Measurements from ENCODE around the gene PAPOLA. TPM values are rescaled to one million over a fixed set of nuclear protein-coding genes. Genes with fewer than 3 reads are reported as not detected.

PAPOLA gene
- total and polyA plus RNA-seq, 4 donors: 62.2 to 285 (median 96.2) TPM

- H3K27ac ChIP-seq (ENCODE audit: low read depth in 1 of 2, low read length in 1 of 2): no peak overlapping the region
- no peaks in the 10 kb centered on the region for H3K4me1 ChIP-seq (ENCODE audit: control insufficient read depth in 5 of 5, insufficient read depth in 5 of 5, low read length in 5 of 5)
- H3K27me3 ChIP-seq (ENCODE audit: control insufficient read depth in 3 of 3, insufficient read depth in 3 of 3, low read length in 2 of 3): no peaks in the 10 kb centered on the region
- no peak for TF ChIP-seq CTCF (IDR thresholded peaks at IDR 0.05; ENCODE audit: control extremely low read depth, extremely low read depth)
- ATAC-seq (ENCODE audit: insufficient read depth, low FRiP score) (no peak), DNase-seq (no peak)
- no peak overlapping the region for H3K9ac ChIP-seq (ENCODE audit: insufficient read depth in 1 of 2, low read length in 2 of 2)
- peaks cover 10 to 37% (median 20%) of the 10 kb centered on the region in 4 donors for H3K36me3 ChIP-seq (ENCODE audit: control insufficient read depth in 4 of 4, insufficient read depth in 4 of 4, low read length in 4 of 4)
- H3K9me3 ChIP-seq (ENCODE audit: control insufficient read depth in 4 of 4, insufficient read depth in 3 of 4, low read length in 3 of 4): no peaks in the 10 kb centered on the region
- 94 to 98% methylated on average over 5 of the region's 5 CpGs for WGBS, 2 donors
- H3K4me3 ChIP-seq: no peak overlapping the region
Measured at GRCh38 chr14:96525452-96525851, 23.3 kb downstream of the PAPOLA start.

DNA sequence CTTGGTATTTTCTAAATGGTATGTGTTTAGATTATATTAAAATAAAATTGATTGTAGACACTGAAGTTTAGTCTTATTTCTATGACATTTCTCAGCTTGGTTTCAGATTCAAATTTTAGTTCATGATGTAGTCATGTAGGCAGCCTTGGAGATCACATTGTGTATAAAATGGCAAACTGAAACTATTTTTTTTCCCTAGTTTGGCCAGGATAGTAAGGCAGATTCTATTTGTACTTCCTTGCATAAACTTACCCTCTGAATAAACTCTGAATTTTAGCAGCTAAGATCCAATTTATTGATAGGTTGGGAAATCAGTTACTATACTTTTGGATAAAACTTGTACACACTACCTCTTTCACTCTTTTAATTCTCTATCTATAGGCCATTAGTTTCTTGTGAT lies 30.4 kb downstream of the PAPOLA start:
- H3K9ac ChIP-seq (ENCODE audit: insufficient read depth in 1 of 2, low read length in 2 of 2): no peak overlapping the region
- no peaks in the 10 kb centered on the region for H3K27me3 ChIP-seq (ENCODE audit: control insufficient read depth in 3 of 3, insufficient read depth in 3 of 3, low read length in 2 of 3)
- TF ChIP-seq CTCF (IDR thresholded peaks at IDR 0.05; ENCODE audit: control extremely low read depth, extremely low read depth): no peak
- no peak overlapping the region for H3K27ac ChIP-seq (ENCODE audit: low read depth in 1 of 2, low read length in 1 of 2)
- no peaks in the 10 kb centered on the region for H3K9me3 ChIP-seq (ENCODE audit: control insufficient read depth in 4 of 4, insufficient read depth in 3 of 4, low read length in 3 of 4)
- no peak overlapping the region for H3K4me3 ChIP-seq
- no peak for ATAC-seq (ENCODE audit: insufficient read depth, low FRiP score)
- H3K36me3 ChIP-seq (ENCODE audit: control insufficient read depth in 4 of 4, insufficient read depth in 4 of 4, low read length in 4 of 4): peaks cover 2 to 24% (median 18%) of the 10 kb centered on the region in 4 donors
- H3K4me1 ChIP-seq (ENCODE audit: control insufficient read depth in 5 of 5, insufficient read depth in 5 of 5, low read length in 5 of 5): no peaks in the 10 kb centered on the region
- DNase-seq: no peak

GRCh38 chr14:96536807-96537206 lies 34.6 kb downstream of the PAPOLA start:
- H3K4me3 ChIP-seq: no peak overlapping the region
- H3K36me3 ChIP-seq (ENCODE audit: control insufficient read depth in 4 of 4, insufficient read depth in 4 of 4, low read length in 4 of 4): peaks cover 2 to 9% (median 8%) of the 10 kb centered on the region in 4 donors
- TF ChIP-seq CTCF (IDR thresholded peaks at IDR 0.05; ENCODE audit: control extremely low read depth, extremely low read depth): no peak
- no peak overlapping the region for H3K27ac ChIP-seq (ENCODE audit: low read depth in 1 of 2, low read length in 1 of 2)
- no peak for ATAC-seq (ENCODE audit: insufficient read depth, low FRiP score)
- H3K9ac ChIP-seq (ENCODE audit: insufficient read depth in 1 of 2, low read length in 2 of 2): no peak overlapping the region
- H3K4me1 ChIP-seq (ENCODE audit: control insufficient read depth in 5 of 5, insufficient read depth in 5 of 5, low read length in 5 of 5): no peaks in the 10 kb centered on the region
- no peaks in the 10 kb centered on the region for H3K27me3 ChIP-seq (ENCODE audit: control insufficient read depth in 3 of 3, insufficient read depth in 3 of 3, low read length in 2 of 3)
- no peaks in the 10 kb centered on the region for H3K9me3 ChIP-seq (ENCODE audit: control insufficient read depth in 4 of 4, insufficient read depth in 3 of 4, low read length in 3 of 4)
- WGBS, 2 donors: 91 to 96% methylated on average over 1 of the region's 1 CpG
- DNase-seq: no peak
